GM19193 (cell line): ENCODE results near the gene RWDD3.

Experiments
- POLR2A ChIP-seq: IDR thresholded peaks from 4 replicates; pipeline ENCODE4 v1.6.1; 2011; ENCODE audit not compliant: insufficient read depth, insufficient read length; ENCODE audit errors: extremely low read depth

Gene RWDD3

DNA sequence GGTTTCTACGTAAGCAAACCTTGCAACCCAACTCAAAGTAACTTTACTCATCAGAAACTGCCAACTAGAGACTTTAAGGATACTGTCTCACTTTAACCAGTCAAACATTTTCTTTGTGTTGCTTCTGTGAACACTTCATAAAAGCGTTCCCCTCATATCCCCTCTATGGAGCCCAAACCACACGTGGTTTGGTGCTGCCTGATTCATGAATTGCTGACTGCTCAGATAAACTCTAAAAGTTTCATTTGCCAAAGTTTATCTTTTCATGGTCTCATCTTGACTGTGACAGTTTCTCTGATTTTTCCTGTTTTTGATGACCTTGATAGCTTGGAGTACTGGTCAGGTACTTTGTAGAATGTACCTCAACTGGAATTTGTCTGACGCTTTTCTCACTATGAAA is 14.6 kb upstream of the RWDD3 start:
- no peak for TF ChIP-seq POLR2A

GRCh38 chr1:95221306-95221705 is 12.7 kb upstream of the RWDD3 start:
- no peak for TF ChIP-seq POLR2A

DNA sequence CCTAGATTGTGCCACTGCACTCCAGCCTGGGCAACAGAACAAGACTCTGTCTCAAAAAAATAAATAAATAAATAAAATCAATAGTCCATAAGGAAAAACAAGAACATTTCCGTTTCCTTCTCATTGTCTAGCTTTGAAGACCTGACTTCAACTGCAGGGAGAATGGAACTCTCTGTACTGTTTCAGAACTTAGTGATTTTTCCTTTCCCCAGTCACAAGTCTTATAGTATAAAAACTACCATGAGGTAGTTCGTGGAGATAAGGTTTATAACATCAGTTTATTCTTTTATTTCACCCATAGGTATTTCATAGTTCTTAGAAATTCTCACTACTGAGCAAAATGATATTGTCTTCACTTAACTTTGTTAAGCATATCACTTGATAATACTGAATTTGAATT is 11.4 kb upstream of the RWDD3 start:
- no peak for TF ChIP-seq POLR2A

DNA sequence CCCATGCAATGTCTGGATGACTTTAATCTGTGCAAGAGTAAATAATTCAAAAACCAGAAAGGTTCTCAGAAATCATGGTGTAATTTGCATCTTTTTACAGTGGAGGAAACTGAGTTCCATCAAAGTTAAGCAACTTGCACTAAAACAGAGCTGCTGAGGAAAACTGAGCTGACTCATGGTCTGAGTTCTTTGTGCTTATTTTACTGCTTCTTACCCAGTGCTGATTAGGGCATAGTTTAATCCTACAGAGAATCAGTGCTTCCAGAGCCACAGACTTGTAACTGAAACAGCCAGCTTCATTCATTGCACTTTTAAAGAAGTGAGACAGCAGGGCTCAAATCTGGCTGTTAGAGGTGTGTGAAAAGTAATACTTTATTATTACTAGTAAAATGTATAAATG is 10.9 kb upstream of the RWDD3 start:
- TF ChIP-seq POLR2A = no peak

- TF ChIP-seq POLR2A = no peak
These were observed 7.0 kb upstream of the RWDD3 start for GRCh38 chr1:95226781-95227660.

GRCh38 chr1:95229037-95229436 is 5.0 kb upstream of the RWDD3 start:
- TF ChIP-seq POLR2A = no peak

DNA sequence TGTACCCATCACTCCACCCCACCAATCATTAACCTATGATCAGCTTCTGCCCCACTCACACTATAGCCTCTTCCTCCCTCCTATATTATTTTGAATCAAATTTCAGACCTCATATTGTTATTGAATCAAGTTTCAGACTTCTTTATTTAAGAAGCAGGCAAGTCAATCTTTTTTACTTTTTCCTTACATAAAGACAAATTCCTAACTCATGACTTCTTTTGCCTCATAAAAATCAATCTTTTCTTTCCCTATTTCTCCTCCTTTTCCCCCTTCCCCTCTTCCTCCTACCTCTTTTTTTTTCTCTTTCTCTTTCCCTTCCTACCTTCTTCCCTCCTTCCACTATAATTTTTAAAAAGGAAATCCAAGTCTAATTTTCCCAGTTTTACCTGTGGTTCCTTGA is 4.3 kb upstream of the RWDD3 start:
- no peak for TF ChIP-seq POLR2A

DNA sequence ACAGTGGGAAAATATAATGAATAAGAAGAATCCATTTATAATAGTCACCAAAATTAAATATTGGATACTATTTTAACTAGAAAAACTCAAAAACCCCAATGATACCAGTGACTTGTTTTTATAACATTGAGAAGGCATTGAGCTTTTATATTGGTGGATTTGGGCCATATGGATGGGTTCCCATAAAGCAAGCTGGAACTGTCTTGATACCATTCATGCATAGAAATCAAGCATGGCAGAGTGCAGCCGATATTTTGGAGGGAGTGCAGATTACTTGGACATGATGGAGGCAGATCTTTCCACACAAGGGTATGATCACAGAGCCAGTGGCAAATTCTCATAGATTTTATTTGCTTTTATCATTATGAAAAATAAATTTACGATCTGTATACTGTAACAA is 3.8 kb upstream of the RWDD3 start:
- TF ChIP-seq POLR2A = no peak

DNA sequence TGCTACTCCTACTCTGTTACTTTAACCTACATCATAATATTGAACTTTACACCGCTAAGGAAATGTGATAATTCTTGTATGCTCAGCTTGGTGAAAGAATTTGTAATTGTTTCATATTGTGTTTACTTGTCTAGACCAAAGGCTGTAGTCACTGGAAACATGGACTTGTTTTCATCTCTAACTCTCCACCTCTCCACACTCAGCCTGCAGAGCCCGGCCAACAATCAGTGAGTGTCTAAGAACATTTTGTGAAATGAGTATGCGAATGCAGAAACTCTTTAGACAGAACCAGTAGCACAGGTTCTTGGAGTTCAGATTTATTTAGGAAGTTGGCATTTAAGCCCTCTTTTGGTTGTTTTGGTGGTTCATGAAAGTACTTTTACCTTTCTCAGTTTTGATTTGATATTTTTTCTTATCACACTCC is 3.2 kb upstream of the RWDD3 start:
- no peak for TF ChIP-seq POLR2A

DNA sequence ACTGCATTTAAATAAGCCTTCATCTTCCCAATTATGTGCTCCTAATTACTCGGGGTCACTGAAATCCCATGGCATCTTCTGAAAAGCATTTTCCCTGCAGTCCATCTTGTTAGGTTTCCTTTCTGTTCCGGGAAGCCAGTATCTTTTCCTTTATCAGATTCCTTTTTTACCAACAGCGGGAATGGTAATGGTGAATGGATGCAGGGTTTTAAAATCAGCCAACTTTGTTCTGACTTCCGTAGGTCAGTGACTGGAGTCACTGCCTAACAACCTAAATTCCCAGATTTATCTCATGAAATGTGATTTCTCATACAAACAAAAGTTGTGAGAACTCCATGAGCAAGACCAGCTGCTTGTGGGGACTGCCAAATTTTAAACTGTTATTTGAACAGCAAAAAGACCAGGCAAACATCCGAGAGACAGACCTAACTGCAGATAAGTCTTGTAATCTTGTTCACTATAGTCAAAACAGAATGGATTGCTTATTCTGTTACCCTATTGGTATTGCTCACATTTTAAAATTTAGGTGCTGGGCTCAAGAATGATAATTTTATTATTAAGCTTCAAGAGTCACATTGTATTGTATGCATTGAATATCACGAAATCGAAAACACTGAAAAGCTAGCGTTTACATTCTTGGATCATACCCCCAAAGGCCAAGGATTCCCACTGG is 1.2 kb upstream of the RWDD3 start:
- no peak for TF ChIP-seq POLR2A

GRCh38 chr1:95233319-95233736 is 682 bp upstream of the RWDD3 start:
- no peak for TF ChIP-seq POLR2A

DNA sequence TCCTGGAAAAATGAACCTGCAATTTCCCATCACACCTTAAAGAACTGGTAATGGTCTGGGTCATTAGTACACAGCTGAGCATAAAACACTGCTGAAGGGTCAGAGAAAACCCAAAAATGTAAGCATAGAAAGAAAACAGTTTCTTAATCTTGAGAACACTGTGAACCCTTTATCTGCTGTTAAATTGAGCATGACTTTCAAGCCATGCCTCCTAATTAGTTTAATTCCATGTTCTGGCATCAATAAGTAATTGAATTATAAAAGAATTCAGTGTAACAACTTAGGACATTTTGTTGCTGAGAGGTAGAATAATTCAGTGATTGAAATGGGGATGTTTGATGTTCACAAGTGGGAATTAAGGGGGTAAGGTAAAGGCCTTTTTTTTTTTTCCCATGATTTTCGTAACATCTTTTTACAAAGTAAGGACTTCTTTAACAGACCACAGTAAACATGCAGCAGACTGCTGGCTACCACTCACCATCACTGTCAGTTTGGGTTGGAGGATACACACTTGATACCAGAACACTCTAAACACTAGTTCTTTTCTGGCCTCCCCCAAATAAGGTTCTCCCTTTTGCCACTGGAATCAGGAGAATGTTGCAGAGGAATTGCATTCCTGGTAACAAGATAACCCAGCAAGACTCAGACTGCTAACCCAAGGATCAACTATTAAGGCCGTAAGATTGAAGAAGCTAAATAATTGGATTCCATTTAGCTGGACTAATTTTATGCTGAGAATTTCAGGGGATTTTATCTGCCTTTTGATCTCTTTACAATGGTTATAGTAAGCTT is 3.0 kb downstream of the RWDD3 start:
- no peak for TF ChIP-seq POLR2A

GRCh38 chr1:95237981-95238703 is 4.1 kb downstream of the RWDD3 start:
- no peak for TF ChIP-seq POLR2A

GRCh38 chr1:95245029-95245428 is 11.0 kb downstream of the RWDD3 start:
- TF ChIP-seq POLR2A = no peak

GRCh38 chr1:95246511-95246910 is 12.5 kb downstream of the RWDD3 start:
- no peak for TF ChIP-seq POLR2A
